ENCODE measurements around the gene BUD31.

Gene BUD31

GRCh38 chr7:99368750-99369389, 39.9 kb upstream of the BUD31 start:
- no peaks in the 10 kb centered on the region for H3K79me2 ChIP-seq (ENCODE audit: insufficient read depth, low read length)
- H3K4me3 ChIP-seq (ENCODE audit: insufficient read depth, low read length, poor library complexity, severe bottlenecking): no peak overlapping the region
- no peak overlapping the region for H3K9ac ChIP-seq (ENCODE audit: low read length)
- no peak overlapping the region for H3K27ac ChIP-seq (ENCODE audit: low read depth, low read length)
- peaks cover 10% of the 10 kb centered on the region; the same call in 1 of the 2 replicates for H3K36me3 ChIP-seq (ENCODE audit: low read length)
- TF ChIP-seq CTCF (IDR thresholded peaks at IDR 0.05; ENCODE audit: insufficient read depth, low read length, poor library complexity, severe bottlenecking) (no peak), EZH2phosphoT487 (conservative IDR thresholded peaks at IDR 0.05; ENCODE audit: low read length) (no peak)
- H3K9me3 ChIP-seq (ENCODE audit: insufficient read depth, low read length): no peaks in the 10 kb centered on the region
- H4K20me1 ChIP-seq (ENCODE audit: low read depth, low read length): no peaks in the 10 kb centered on the region
- no peak overlapping the region for H2AFZ ChIP-seq (ENCODE audit: low read depth, low read length, severe bottlenecking)
- H3K9me2 ChIP-seq (replicated peaks; ENCODE audit: insufficient read depth, low read length): no peaks in the 10 kb centered on the region
- H3K27me3 ChIP-seq (ENCODE audit: low read length): no peaks in the 10 kb centered on the region
- H3F3A ChIP-seq (ENCODE audit: insufficient read depth): no peaks in the 10 kb centered on the region; the same call in none of the 2 replicates
- no peak overlapping the region for H3K4me2 ChIP-seq (ENCODE audit: low read depth, low read length, poor library complexity, severe bottlenecking)

- Histone ChIP-seq H3K79me2 (ENCODE audit: insufficient read depth, low read length) (peaks cover 3% of the 10 kb centered on the region), H3K9ac (ENCODE audit: low read length) (no peak overlapping the region), H4K20me1 (ENCODE audit: low read depth, low read length) (no peaks in the 10 kb centered on the region), H3K36me3 (ENCODE audit: low read length) (peaks cover 6% of the 10 kb centered on the region; the same call in 1 of the 2 replicates), H3K27me3 (ENCODE audit: low read length) (no peaks in the 10 kb centered on the region), H3K9me2 (replicated peaks; ENCODE audit: insufficient read depth, low read length) (no peaks in the 10 kb centered on the region), H3K9me3 (ENCODE audit: insufficient read depth, low read length) (no peaks in the 10 kb centered on the region), H3K4me2 (ENCODE audit: low read depth, low read length, poor library complexity, severe bottlenecking) (no peak overlapping the region), H3F3A (ENCODE audit: insufficient read depth) (no peaks in the 10 kb centered on the region; the same call in none of the 2 replicates), H2AFZ (ENCODE audit: low read depth, low read length, severe bottlenecking) (no peak overlapping the region), H3K4me3 (ENCODE audit: insufficient read depth, low read length, poor library complexity, severe bottlenecking) (no peak overlapping the region), H3K27ac (ENCODE audit: low read depth, low read length) (no peak overlapping the region)
- TF ChIP-seq EZH2phosphoT487 (conservative IDR thresholded peaks at IDR 0.05; ENCODE audit: low read length) (no peak), CTCF (IDR thresholded peaks at IDR 0.05; ENCODE audit: insufficient read depth, low read length, poor library complexity, severe bottlenecking) (no peak)
These were observed 38.9 kb upstream of the BUD31 start for GRCh38 chr7:99369767-99370391.

- Histone ChIP-seq H3K4me2 (ENCODE audit: low read depth, low read length, poor library complexity, severe bottlenecking) (no peak overlapping the region), H3K9me3 (ENCODE audit: insufficient read depth, low read length) (no peaks in the 10 kb centered on the region), H4K20me1 (ENCODE audit: low read depth, low read length) (peaks cover 6% of the 10 kb centered on the region; the same call in 1 of the 2 replicates), H2AFZ (ENCODE audit: low read depth, low read length, severe bottlenecking) (no peak overlapping the region), H3K36me3 (ENCODE audit: low read length) (0 out of 2 replicates have a peak, but pooled peaks cover 4% of the 10 kb centered on the region), H3K79me2 (ENCODE audit: insufficient read depth, low read length) (peaks cover 19% of the 10 kb centered on the region), H3K9ac (ENCODE audit: low read length) (no peak overlapping the region), H3K4me3 (ENCODE audit: insufficient read depth, low read length, poor library complexity, severe bottlenecking) (no peak overlapping the region), H3K9me2 (replicated peaks; ENCODE audit: insufficient read depth, low read length) (no peaks in the 10 kb centered on the region), H3F3A (ENCODE audit: insufficient read depth) (peaks cover 5% of the 10 kb centered on the region), H3K27me3 (ENCODE audit: low read length) (no peaks in the 10 kb centered on the region), H3K27ac (ENCODE audit: low read depth, low read length) (no peak overlapping the region)
- TF ChIP-seq CTCF (IDR thresholded peaks at IDR 0.05; ENCODE audit: insufficient read depth, low read length, poor library complexity, severe bottlenecking) (no peak), EZH2phosphoT487 (conservative IDR thresholded peaks at IDR 0.05; ENCODE audit: low read length) (no peak)
These were observed 37.3 kb upstream of the BUD31 start for GRCh38 chr7:99371376-99371920.

All from SU-DHL-6 (cell line).